Vagina (tissue), 2 donors: ENCODE results near the gene LRRFIP1. TPM values are rescaled to one million over a fixed set of nuclear protein-coding genes. Genes with fewer than 3 reads are reported as not detected.

Experiments
- DNase-seq, 2 donors: peaks; one replicate each; pipeline ENCODE4 v3.0.0-alpha.2; 2017; ENCODE audit errors: extremely low spot score in 2 of 2
- H3K27ac ChIP-seq: fragments of 200-600 bp; sonication (generic); one replicate; pipeline ENCODE4 v1.5.1; 2019
- H3K27me3 ChIP-seq: fragments of 200-600 bp; sonication (generic); one replicate; pipeline ENCODE4 v1.5.1; 2019
- H3K36me3 ChIP-seq, 2 donors: fragments of 200-600 bp; sonication (generic); one replicate each; pipeline ENCODE4 v1.5.1; 2017 to 2019
- H3K4me1 ChIP-seq: fragments of 200-600 bp; sonication (generic); one replicate; pipeline ENCODE4 v1.5.1; 2019
- H3K4me3 ChIP-seq, 2 donors: fragments of 200-600 bp; sonication (generic); 1 replicate in 1 of 2; 2 replicates in 1 of 2; pipeline ENCODE4 v1.5.1; 2016 to 2019
- H3K9me3 ChIP-seq: fragments of 200-600 bp; sonication (generic); one replicate; pipeline ENCODE4 v1.5.1; 2019
- POLR2A ChIP-seq, 2 donors: fragments of 450-650 bp; IDR thresholded peaks; one replicate each; pipeline ENCODE4 v1.6.1; 2017; ENCODE audit warnings: antibody characterized with exemption in 2 of 2, mild to moderate bottlenecking in 2 of 2, moderate library complexity in 2 of 2
- POLR2AphosphoS5 ChIP-seq, 2 donors: sonication (generic); formaldehyde crosslinking; IDR thresholded peaks; one replicate each; pipeline ENCODE4 v1.9.0; 2017; ENCODE audit warnings: antibody characterized with exemption in 2 of 2, mild to moderate bottlenecking in 2 of 2, low read depth in 1 of 2; ENCODE audit not compliant: insufficient read depth in 1 of 2
- intact Hi-C: fragments of 100-400 bp; cut with DNase I; formaldehyde crosslinking; loops from one replicate; pipeline ENCODE4 v1.15.1; 2023
- total RNA-seq: library from RNA; depleted of rRNA; stranded (reverse); fragments of >200 nt; gene quantifications from one replicate; pipeline ENCODE4 v1.2.3, GENCODE V29; 2016
- TF ChIP-seq, protein P1 (sequence below), 3 experiments: fragments of 450-650 bp in 2 of 3; fragments of 200-600 bp in 1 of 3; sonication (generic) in 1 of 3; IDR thresholded peaks; one replicate each; pipeline ENCODE4 v1.5.1; 2017 to 2019; ENCODE audit warnings: antibody characterized with exemption in 3 of 3, mild to moderate bottlenecking in 2 of 3, moderate library complexity in 2 of 3

Gene LRRFIP1
- total RNA-seq, 1 donor from 2014 or later, result 132 TPM

DNA sequence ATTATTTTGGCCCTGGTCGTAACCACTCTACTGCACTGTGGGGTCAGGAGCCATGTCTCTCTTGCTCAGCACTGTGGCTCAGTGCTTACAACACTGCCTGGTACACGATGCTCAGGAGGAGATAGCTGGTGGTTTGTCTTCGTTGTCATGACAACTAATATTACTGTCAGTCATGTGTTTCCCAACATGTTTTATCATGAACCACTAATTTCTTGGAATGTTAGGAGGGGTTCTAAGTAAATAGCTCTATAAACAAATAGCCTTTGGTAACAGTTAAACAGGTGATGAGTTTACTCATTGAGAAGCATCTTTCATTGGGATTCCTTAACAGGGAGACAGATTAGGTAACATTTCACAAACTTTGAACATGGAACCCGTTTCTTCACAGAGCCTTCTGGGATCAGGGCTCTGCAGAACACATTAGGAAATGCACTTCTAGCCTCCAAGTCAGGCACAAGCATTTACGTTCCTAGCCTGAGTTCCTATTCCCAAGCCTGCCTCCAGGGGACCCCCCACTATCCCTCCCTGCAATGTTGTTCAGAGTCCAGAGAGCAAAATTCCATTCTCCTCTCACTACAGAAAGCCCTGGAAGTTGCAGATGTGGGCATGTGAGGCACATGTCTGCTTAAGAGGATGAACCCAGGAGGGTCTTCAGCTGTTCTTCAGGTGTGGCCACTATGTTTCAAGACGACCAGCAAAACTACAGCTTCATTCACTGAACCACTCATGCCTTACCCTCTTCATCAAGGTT is 164.8 kb downstream of the LRRFIP1 start:
- TF ChIP-seq, protein P1, sequence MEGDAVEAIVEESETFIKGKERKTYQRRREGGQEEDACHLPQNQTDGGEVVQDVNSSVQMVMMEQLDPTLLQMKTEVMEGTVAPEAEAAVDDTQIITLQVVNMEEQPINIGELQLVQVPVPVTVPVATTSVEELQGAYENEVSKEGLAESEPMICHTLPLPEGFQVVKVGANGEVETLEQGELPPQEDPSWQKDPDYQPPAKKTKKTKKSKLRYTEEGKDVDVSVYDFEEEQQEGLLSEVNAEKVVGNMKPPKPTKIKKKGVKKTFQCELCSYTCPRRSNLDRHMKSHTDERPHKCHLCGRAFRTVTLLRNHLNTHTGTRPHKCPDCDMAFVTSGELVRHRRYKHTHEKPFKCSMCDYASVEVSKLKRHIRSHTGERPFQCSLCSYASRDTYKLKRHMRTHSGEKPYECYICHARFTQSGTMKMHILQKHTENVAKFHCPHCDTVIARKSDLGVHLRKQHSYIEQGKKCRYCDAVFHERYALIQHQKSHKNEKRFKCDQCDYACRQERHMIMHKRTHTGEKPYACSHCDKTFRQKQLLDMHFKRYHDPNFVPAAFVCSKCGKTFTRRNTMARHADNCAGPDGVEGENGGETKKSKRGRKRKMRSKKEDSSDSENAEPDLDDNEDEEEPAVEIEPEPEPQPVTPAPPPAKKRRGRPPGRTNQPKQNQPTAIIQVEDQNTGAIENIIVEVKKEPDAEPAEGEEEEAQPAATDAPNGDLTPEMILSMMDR (IDR thresholded peaks at IDR 0.05), result no peak
- no peak for TF ChIP-seq POLR2AphosphoS5 (IDR thresholded peaks at IDR 0.05; ENCODE audit: insufficient read depth in 1 of 2, low read depth in 1 of 2)
- TF ChIP-seq POLR2A (IDR thresholded peaks at IDR 0.05), result no peak
- H3K27me3 ChIP-seq, result no peaks in the 10 kb centered on the region
- no peaks in the 10 kb centered on the region for H3K36me3 ChIP-seq
- no peak overlapping the region for H3K27ac ChIP-seq
- intact Hi-C loops, result no loop called here
- no peak for DNase-seq
- H3K4me1 ChIP-seq, result no peaks in the 10 kb centered on the region
- H3K4me3 ChIP-seq, result no peak overlapping the region
- peaks cover 3% of the 10 kb centered on the region for H3K9me3 ChIP-seq

DNA sequence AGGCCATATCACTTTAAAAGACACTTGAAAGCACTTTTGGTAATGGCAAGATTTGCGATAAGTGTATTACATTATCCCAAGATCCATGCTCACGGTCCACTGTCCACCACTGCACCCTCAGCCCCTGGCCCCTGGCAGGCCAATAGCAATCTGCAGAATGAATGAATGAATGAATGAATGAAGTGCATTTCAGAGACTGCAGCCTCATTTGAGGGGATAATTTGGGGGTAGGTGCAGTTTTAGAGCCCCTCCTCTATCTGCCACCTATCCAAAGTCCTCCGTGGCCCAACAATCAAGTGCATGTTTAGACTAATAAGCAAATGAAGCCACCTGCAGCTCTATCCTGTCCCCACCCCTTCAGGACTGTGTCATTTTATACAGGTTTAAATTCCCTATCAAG is 169.9 kb downstream of the LRRFIP1 start:
- DNase-seq, result no peak

DNA sequence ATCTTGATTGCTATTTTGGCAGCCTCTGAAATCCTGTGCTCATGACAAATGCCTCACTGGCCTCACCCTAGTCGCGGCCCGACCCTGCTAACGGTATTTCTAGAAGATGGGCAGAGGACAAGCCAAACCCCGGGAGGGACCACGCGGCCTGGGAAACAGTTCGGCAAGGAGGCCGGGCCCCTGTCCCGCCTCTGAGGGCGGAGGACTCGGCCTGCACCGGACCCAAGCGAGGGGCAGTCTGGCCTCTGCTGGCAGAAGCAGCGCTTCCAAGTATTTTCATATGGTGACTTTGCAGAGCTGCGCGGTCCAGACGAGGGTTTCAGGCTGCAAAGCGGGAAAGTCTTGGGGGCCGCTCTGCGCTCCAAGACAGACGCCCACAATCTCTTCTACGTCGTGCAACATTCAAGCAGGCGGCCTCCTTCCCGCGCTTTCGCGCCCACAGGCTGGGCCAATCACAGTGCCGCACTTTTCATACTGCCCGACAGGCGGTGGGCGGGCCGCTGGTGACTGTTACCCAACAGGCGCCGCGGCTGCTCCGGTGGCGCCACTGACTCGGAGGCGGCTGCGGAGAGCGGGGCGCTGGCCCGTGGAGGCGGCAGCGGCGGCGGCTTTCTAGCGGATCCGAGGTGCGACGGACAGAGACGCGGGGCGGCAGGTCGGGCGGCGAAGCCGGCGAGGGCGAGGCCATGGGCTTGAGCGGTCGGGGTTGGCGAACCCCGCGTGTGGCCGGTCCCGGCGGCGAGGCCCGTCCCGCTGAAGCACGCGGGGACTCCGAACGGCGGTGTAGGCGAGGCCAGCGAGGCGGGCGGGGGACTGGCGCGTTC is 171.1 kb downstream of the LRRFIP1 start, which contains the start of gene RBM44:
TSS of gene RBM44 (plus strand) at position 544 of the 824 bp plus-strand sequence. CDS start 14,831 bp downstream, outside the sequence.
- Histone ChIP-seq H3K4me3 (no peak within 1 kb of the TSS), H3K9me3 (no peaks in the 10 kb centered on the region), H3K36me3 (no peaks in the 10 kb centered on the region), H3K27ac (no peak within 1 kb of the TSS), H3K4me1 (no peaks in the 10 kb centered on the region), H3K27me3 (no peaks in the 10 kb centered on the region)
- intact Hi-C loops, result no loop called here
- TF ChIP-seq POLR2AphosphoS5 (IDR thresholded peaks at IDR 0.05; ENCODE audit: insufficient read depth in 1 of 2, low read depth in 1 of 2) (no peak), POLR2A (IDR thresholded peaks at IDR 0.05) (no peak)
- TF ChIP-seq, protein P1 (IDR thresholded peaks at IDR 0.05), result no peak
- DNase-seq, result no peak

More for the DNA sequence above, 169.9 kb downstream of the LRRFIP1 start:
- TF ChIP-seq POLR2AphosphoS5 (IDR thresholded peaks at IDR 0.05; ENCODE audit: insufficient read depth in 1 of 2, low read depth in 1 of 2), result no peak
- TF ChIP-seq POLR2A (IDR thresholded peaks at IDR 0.05), result no peak
- TF ChIP-seq, protein P1 (IDR thresholded peaks at IDR 0.05), result no peak
- no peaks in the 10 kb centered on the region for H3K4me1 ChIP-seq
- H3K9me3 ChIP-seq, result no peaks in the 10 kb centered on the region
- H3K4me3 ChIP-seq, result no peak overlapping the region
- H3K27ac ChIP-seq, result no peak overlapping the region
- no peaks in the 10 kb centered on the region for H3K36me3 ChIP-seq
- intact Hi-C loops, result no loop called here
- no peaks in the 10 kb centered on the region for H3K27me3 ChIP-seq

DNA sequence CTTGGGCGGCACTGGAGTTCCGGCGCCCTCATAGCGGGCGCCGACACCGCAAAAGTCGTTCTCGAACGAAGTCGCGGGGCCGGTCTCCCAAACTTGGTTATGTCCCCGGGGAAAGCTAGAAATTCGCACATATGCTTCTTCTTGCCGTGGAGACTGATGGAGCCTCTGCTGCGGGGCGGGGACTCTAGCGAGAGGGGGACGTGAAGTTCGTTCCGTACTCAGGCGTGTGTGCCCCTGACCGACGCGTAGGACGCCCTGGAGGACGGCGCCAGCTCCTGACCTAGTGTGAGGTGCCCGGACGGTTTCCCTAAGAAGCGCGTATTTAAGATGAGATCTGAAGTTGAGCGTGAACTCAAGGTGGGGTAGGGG is 171.7 kb downstream of the LRRFIP1 start:
- Histone ChIP-seq H3K27me3 (no peaks in the 10 kb centered on the region), H3K4me3 (no peak overlapping the region), H3K4me1 (no peaks in the 10 kb centered on the region), H3K36me3 (no peaks in the 10 kb centered on the region), H3K9me3 (no peaks in the 10 kb centered on the region), H3K27ac (no peak overlapping the region)
- TF ChIP-seq POLR2A (IDR thresholded peaks at IDR 0.05), result no peak
- no peak for TF ChIP-seq POLR2AphosphoS5 (IDR thresholded peaks at IDR 0.05; ENCODE audit: insufficient read depth in 1 of 2, low read depth in 1 of 2)
- TF ChIP-seq, protein P1 (IDR thresholded peaks at IDR 0.05), result no peak
- no peak for DNase-seq
- intact Hi-C loops, result no loop called here
